HG02610 (cell line): ENCODE results near the gene CCDC122.
"Not testable (repeated sequence)": the region's sequence is repeated elsewhere in the genome, so short reads cannot be mapped to it uniquely, and the experiment has no call there.

Experiments used
- ATAC-seq: cut with Tn5 transposase; IDR thresholded peaks from one replicate; pipeline ENCODE4 v1.9.1; 2021; ENCODE audit warnings: mild to moderate bottlenecking, moderate library complexity; ENCODE audit not compliant: unreplicated experiment

CCDC122 gene

DNA sequence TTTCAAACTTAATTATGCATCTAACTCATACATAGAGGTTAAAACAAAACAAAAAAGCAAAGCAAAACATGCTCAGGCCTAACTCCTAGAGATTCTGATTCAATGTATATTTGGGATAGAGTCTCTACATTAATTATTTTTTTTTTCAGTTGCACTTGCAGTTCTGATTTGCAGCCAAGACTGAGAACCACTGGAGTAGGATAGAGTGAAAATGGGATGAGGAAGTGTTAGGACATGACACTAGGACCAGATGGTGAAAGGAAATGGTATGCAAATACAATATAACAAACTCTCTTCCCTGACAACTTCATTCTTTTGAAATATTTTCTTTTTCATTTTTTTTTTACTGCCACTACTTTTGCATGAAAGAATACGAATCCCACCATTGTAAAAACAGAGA is 1.8 kb downstream of the CCDC122 start:
- no peak for ATAC-seq

- ATAC-seq, result no peak
These were observed 2.2 kb downstream of the CCDC122 start for GRCh38 chr13:43877326-43877725.

- no peak for ATAC-seq
These were observed 3.2 kb downstream of the CCDC122 start for GRCh38 chr13:43876366-43876765.

- no peak for ATAC-seq
These were observed 4.9 kb downstream of the CCDC122 start for GRCh38 chr13:43874504-43875092.

DNA sequence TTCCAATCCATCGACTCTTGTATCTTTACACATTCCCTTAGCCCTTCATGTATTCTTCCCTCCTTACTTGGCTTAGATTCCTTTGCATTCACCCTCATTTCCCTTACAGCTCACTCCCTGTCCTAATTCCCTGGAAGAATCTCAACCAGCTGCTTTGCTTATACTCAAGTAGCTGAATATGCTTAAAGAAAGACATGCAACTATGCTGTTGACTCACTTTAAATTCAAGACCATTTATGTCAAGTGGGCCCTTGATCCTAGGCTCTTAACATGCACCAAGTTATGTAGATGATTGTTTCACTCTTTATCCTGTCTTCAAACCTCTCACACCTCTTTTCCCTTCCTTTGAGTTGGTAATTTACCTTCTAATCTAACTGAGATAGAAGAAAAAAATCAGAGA is 7.4 kb downstream of the CCDC122 start:
- ATAC-seq, result no peak

DNA sequence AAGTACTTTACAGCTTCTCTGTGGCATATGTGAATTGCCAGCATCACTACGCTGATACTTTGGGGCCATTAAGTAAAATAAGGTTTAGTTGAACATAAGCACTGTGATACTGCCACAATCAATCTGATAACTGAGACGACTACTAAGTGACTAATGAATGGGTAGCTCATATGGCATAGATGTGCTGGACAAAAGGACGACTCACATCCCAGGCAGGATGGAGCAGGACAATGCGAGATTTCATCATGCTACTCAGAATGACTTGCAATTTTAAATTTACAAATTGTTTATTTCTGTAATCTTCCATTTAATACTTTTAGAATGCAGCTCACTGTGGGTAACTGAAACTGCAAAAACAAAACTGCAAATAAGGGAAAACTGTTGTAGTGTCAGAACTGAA is 13.6 kb downstream of the CCDC122 start:
- no peak for ATAC-seq

DNA sequence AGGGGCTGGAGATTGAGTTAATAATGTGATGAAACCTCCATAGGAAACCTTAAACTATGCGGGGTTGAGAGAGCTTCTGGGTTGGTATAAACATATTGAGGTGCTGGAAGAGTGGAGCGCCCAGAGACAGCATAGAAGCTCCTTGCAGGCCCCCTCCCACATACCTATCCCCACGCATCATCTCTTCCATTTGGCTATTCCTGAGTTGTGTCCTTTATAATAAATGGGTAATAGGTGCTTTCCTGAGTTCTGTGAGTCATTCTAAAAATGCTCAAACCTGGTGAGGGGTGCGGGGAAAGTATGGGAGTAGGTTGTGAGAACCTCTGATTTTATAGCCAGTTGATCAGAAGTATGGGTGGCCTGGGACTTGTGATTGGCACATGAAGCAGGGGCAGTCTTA is 14.6 kb downstream of the CCDC122 start:
- ATAC-seq, result no peak

DNA sequence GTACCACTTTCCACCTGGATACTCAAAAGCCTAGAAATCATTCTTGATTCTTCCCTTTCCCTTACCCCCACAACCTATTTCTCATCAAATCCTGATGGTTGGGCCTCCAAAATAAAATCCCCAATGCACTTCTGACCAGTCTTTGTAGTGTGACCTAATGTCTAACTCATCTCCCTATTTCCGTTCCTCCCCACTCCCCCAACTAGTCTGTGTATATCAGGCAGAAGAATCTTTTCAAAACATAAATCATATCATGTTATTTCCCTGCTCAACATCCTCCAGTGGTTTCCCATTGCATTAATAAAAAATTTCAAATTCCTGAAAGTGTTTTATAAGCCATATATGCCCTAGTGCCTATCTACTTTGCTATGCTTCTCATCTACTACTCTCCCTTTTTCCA is 17.7 kb downstream of the CCDC122 start:
- no peak for ATAC-seq

- no peak for ATAC-seq
These were observed 26.6 kb downstream of the CCDC122 start for GRCh38 chr13:43852923-43853404.

DNA sequence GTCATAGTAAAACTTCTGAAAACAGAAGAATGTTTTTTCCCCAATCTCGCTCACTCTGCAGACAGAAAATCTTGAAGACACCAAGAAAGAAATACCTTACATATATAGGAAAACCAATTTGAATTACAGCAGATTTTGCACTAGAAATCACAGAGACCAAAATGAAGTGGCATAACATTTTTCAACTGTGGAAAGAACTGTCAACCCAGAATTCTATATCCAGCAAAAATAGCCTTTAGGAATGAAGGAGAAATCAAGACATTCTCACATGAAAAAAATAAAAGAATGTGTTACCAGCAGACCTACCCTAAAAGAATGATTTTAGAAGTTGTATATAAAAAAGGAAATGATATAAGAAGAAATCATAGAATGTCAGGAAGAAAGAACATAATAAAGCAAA is 28.7 kb downstream of the CCDC122 start:
- ATAC-seq, result no peak

- ATAC-seq, result no peak
These were observed 31.4 kb downstream of the CCDC122 start for GRCh38 chr13:43848001-43848649.

GRCh38 chr13:43846496-43847158 is 32.9 kb downstream of the CCDC122 start:
- ATAC-seq, result no peak

GRCh38 chr13:43838909-43839308 is 40.6 kb downstream of the CCDC122 start:
- no peak for ATAC-seq

DNA sequence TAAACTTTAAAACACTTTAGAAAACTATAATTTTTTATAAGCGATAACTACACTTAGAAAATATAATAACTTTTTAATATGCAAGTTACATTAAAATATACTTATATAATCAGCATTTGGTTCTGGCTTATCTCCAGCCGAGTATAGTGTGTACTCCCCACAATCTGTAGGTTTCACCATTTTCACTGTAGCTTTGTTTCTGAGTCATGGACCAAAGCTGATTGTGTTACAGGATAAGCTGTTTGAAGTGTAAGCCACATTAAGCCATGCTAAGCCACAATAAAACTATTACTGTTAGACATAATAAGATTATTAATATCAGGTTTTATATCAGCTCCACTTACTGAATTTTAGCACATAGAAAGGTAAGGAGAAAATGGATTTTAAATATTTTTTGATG is 43.8 kb downstream of the CCDC122 start:
- no peak for ATAC-seq

DNA sequence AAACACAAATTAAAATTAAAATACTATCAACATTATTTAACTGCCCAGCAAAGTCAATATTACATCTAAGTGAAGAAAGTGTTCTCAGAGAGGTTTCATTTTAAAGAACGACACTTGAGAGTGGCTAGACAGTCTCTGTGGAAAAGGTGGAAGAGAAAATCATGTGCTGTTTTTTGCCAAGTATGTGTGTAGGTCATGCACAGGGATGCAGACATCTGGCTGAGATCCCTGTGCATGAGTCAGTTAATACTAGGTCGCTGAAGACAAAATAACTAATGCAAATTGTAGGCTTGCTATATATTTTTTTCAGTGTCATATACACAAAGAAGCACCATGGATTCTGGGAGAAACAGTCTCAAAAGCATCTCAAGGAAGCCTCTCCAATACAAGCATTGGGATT is 48.5 kb downstream of the CCDC122 start:
- ATAC-seq, result no peak

DNA sequence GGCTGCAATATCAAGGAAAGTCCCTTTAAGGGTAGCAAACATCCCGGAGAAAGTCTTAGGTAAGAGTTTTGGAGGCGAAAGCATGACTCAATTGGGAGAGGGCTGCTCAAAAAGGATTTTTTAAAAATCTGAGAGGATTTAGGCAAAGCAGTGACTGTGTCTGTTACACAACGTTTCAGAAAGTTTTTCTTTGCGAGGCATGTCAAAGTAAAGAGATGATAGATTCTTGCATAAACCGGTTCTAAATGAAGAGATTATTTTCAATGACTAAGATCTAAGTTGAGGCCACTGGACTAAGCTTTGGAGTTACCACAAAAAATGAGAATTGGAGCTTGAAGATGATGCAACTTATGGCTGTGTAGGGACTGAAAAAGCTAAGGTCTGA is 49.1 kb downstream of the CCDC122 start:
- ATAC-seq, result no peak

GRCh38 chr13:43824656-43825055 is 54.9 kb downstream of the CCDC122 start:
- ATAC-seq, result not testable (repeated sequence)

DNA sequence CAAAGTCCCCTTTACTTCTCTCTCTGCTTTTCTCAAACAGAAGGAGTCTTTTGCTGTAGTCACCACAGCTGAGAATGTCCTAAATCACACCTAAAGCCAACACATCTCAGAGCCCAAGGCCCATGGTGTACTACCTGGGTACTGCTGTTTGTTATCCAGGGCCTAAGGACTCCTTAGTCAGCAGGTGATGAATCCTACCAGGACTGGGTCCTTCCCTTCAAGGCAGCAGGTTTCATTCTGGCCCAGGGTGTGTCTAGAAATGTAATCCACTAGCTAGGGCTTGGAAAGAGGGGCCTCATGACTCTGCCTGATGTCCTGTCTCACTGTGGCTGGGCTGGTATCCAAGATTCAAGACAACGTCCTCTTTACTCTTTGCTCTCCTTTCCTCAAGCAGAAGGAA is 56.6 kb downstream of the CCDC122 start:
- no peak for ATAC-seq

DNA sequence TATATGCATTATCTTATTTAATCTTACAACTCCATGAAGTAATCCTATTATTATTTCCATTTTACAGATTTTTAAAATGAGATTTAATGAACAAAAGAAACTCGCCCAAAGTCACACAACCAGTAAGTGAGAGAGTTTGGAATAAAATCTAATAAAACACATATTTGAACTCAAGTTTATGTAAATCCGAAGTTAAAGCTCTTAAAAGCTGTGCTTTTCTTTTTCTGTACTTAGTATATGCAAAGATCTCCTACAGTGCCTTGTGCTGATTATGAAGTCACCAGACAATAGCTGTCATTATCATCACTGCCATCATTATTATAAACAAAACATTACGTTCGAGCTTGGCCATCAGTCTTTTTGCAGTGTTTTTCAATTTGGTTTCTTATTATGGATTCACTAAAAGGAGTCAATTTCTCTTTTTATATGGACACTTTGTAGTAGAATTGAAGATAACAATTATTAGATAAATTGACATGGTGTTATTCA is 63.1 kb downstream of the CCDC122 start:
- ATAC-seq, result no peak

DNA sequence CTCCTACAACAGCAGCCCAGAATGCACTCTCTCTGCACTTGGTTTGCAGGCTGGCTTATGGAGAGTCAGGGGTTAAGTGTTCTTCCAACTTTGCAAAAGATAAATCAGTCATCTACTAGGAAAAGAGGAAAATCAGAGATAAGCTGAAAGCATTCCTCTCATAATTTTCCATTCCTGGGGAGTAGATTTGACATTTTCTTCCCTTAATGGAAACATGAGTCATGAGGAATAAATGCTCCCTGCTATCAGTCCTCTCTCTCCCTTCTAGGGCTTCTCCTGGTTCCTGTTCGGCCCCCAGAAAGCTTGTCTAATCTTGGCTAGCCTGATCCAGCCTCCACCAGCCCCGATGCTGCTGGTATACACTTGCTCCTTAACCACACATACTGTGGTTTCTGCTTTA is 64.3 kb downstream of the CCDC122 start:
- no peak for ATAC-seq

DNA sequence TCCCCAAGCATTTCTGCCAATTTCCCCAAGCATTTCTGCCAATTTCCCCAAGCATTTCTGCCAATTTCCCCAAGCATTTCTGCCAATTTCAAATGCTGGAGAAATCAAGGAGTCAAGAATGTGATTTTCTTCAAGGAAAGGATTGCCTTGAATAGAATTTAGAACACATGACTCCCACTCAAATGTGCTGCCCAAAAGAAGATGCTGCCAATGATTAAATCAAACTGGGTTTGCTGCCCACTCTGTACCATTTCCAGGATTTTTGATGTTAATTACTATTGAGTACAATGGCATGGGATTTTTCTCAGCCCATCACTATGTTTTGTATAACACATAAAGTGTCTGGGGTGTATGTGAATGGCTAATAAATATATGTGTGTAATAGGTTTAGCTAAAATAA is 70.9 kb downstream of the CCDC122 start:
- no peak for ATAC-seq

DNA sequence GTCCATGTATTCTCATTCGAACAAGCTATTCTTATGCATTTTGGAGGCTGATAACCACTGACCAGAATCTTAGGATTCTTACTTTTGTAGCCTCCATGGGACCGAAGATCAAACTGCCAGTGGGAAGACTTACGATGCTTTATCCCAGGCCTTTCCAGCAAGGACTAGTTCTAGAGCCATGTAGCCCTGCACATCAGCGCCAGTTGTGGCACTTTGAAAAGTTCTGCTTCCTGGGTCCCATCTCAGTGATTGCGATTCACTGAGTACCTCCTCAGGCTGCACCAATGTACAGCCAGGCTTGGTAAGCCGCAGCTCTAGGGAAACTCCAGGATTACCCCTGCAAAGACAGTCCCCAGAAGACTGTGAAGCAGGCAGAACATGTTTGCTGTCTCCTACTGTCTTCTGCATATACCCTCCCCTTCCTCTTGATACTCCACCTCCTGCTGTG is 73.8 kb downstream of the CCDC122 start:
- no peak for ATAC-seq
